Osteocyte (in vitro differentiated cells): ENCODE results near the gene ZNF511. TPM values are rescaled to one million over a fixed set of nuclear protein-coding genes. Genes with fewer than 3 reads are reported as not detected.

ENCODE experiments used
- DNase-seq: peaks from one replicate; pipeline ENCODE4 v3.0.0; 2021; ENCODE audit warnings: mixed read lengths; ENCODE audit not compliant: unreplicated experiment; ENCODE audit errors: extremely low spot score
- H3K27ac Mint-ChIP-seq: one replicate; pipeline ENCODE4 v1.8.0; 2021; ENCODE audit warnings: mild to moderate bottlenecking, mixed read lengths; ENCODE audit not compliant: unreplicated experiment
- H3K27me3 Mint-ChIP-seq: one replicate; pipeline ENCODE4 v1.8.0; 2021; ENCODE audit warnings: mixed read lengths; ENCODE audit not compliant: unreplicated experiment
- H3K36me3 Mint-ChIP-seq: one replicate; pipeline ENCODE4 v1.8.0; 2021; ENCODE audit warnings: mixed read lengths; ENCODE audit not compliant: unreplicated experiment
- H3K4me1 Mint-ChIP-seq: one replicate; pipeline ENCODE4 v1.8.0; 2021; ENCODE audit warnings: mixed read lengths; ENCODE audit not compliant: unreplicated experiment
- H3K4me3 Mint-ChIP-seq: one replicate; pipeline ENCODE4 v1.8.0; 2021; ENCODE audit warnings: mild to moderate bottlenecking, moderate library complexity, mixed read lengths; ENCODE audit not compliant: unreplicated experiment
- H3K9me3 Mint-ChIP-seq: one replicate; pipeline ENCODE4 v1.8.0; 2021; ENCODE audit warnings: mixed read lengths; ENCODE audit not compliant: unreplicated experiment
- total RNA-seq: library from RNA; stranded (reverse); gene quantifications from 2 replicates; pipeline ENCODE4 v1.2.1, GENCODE V29; 2021
- TF ChIP-seq, protein P1 (sequence below): fragments of 200-600 bp; sonication (generic); IDR thresholded peaks from 2 replicates; pipeline ENCODE4 v1.5.0; 2021; ENCODE audit warnings: antibody characterized with exemption, mild to moderate bottlenecking, moderate library complexity

Gene ZNF511
- total RNA-seq, 1 donor from 2014 or later: 39.1 TPM

DNA sequence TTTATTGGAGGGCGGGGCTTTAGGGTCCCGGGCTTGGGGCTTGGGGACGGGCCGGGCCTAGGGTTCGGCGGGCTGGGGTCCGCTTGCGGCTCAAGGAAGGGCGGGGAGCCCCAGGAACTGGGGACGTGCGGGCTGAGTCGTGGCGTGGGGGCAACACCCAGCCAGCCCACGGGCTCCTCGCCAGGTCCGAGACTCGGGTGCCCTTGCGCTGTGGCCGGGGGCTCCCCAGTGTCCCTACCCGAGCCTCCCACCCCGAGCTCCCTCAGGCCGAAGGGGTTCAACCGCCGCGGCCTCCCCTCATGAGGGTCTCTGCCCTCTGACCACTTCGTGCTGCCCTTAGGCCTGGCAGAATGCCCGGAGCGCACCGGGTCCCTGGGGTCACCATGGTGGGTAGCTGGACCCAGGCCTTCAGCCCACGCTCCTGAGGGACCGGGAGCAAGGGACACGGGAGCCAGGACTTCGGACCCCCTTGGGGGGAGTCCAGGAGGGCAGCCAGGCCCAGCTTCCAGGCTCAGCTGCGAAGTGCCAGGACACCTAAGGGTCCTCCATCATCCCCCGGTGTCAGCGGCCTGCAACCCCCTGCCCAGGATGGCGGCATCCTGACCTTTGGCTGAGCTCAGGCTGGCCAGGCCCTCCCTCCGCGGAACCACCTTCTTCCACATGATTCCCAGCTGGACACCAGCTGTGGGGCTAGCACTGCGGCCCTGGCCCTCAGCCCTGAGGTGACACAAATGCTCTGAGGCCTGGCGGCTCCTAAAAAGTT is 49.6 kb downstream of the ZNF511 start:
- no peaks in the 10 kb centered on the region for H3K9me3 Mint-ChIP-seq
- peak overlapping the region; percentile 14 for H3K4me3 Mint-ChIP-seq
- no peaks in the 10 kb centered on the region for H3K27me3 Mint-ChIP-seq
- no peak overlapping the region for H3K27ac Mint-ChIP-seq
- H3K36me3 Mint-ChIP-seq: peaks cover 8% of the 10 kb centered on the region
- H3K4me1 Mint-ChIP-seq: no peaks in the 10 kb centered on the region
- TF ChIP-seq, protein P1, sequence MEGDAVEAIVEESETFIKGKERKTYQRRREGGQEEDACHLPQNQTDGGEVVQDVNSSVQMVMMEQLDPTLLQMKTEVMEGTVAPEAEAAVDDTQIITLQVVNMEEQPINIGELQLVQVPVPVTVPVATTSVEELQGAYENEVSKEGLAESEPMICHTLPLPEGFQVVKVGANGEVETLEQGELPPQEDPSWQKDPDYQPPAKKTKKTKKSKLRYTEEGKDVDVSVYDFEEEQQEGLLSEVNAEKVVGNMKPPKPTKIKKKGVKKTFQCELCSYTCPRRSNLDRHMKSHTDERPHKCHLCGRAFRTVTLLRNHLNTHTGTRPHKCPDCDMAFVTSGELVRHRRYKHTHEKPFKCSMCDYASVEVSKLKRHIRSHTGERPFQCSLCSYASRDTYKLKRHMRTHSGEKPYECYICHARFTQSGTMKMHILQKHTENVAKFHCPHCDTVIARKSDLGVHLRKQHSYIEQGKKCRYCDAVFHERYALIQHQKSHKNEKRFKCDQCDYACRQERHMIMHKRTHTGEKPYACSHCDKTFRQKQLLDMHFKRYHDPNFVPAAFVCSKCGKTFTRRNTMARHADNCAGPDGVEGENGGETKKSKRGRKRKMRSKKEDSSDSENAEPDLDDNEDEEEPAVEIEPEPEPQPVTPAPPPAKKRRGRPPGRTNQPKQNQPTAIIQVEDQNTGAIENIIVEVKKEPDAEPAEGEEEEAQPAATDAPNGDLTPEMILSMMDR: no peak
- peak; percentile 85 for DNase-seq

DNA sequence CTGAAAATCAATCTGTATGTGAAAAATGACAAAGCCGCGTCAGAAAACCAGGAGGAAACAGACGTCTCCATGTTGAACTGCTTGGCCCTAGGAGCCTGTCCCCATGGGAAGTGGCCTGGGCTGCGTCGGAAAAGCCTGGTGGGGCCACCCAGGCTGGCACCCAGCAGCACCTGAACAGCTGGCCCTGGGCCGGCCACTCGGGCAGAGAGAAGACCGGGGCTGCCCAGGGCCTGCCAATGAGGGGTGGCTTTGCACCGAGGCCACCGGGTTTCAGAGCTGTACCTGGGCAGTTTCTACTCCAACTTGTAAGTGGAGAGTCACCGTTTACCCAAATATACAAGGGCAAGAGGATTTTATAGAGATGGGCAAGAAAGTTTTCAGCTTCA is 50.2 kb downstream of the ZNF511 start:
- Mint-ChIP-seq H3K27me3 (no peaks in the 10 kb centered on the region), H3K4me3 (peak overlapping the region; percentile 14), H3K27ac (no peak overlapping the region), H3K4me1 (no peaks in the 10 kb centered on the region), H3K36me3 (peaks cover 8% of the 10 kb centered on the region), H3K9me3 (no peaks in the 10 kb centered on the region)
- TF ChIP-seq, protein P1: no peak
- DNase-seq: no peak

DNA sequence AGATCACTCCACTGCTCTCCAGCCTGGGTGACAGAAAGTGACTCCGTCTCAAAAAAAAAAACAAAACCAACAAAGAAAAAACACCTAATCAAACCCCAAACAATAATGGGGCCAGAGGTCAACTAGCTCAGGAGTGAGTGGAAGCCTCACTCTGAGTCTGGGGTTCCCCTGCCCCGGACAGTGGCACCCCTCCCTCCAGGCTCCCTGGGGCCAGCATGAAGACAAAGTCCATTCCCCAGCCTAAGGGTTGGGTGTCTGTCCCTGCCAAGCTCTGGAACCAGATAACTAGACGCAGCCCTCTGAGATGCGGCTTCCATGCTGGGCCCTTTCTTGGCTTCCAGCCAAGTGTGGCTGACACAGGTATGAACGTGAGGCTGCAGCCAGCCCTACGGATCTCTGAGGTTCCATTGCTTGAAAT is 50.8 kb downstream of the ZNF511 start:
- Mint-ChIP-seq H3K27me3 (no peaks in the 10 kb centered on the region), H3K27ac (no peak overlapping the region), H3K4me1 (no peaks in the 10 kb centered on the region), H3K36me3 (peaks cover 9% of the 10 kb centered on the region), H3K4me3 (no peak overlapping the region), H3K9me3 (no peaks in the 10 kb centered on the region)
- TF ChIP-seq, protein P1: no peak
- no peak for DNase-seq

DNA sequence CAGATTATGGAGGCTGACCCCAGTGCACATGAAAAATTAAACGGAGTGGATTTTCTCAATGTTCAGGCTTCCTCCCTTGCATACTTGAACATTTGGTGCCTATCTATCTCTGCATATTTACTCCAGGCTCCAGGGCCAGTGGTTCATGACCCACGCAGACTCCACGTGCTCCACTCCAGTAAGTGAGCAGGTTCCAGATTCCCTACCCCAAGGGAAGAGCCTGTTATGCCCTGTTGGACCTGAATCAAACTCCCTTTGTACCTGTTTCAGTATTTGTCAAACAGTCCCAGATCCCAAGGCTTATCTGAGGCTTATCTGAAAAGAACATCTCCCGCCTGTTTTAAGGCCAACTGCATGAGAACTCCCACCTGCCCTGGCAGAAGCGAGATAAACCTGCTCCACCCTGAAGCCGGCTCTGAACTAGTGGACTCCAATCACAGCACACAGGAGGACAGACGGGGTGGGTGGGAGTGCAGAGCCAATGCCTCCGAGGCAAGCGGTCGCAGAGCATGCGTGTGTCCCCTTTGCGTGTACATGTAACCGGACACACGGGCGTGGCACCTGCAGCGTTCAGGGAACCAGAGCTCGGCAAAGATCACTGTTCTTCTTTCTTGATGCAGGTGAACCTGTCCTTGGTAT is 51.4 kb downstream of the ZNF511 start:
- H3K36me3 Mint-ChIP-seq: peaks cover 14% of the 10 kb centered on the region
- no peak overlapping the region for H3K27ac Mint-ChIP-seq
- TF ChIP-seq, protein P1: no peak
- H3K4me3 Mint-ChIP-seq: no peak overlapping the region
- H3K4me1 Mint-ChIP-seq: no peaks in the 10 kb centered on the region
- no peak for DNase-seq
- no peaks in the 10 kb centered on the region for H3K9me3 Mint-ChIP-seq
- H3K27me3 Mint-ChIP-seq: no peaks in the 10 kb centered on the region

DNA sequence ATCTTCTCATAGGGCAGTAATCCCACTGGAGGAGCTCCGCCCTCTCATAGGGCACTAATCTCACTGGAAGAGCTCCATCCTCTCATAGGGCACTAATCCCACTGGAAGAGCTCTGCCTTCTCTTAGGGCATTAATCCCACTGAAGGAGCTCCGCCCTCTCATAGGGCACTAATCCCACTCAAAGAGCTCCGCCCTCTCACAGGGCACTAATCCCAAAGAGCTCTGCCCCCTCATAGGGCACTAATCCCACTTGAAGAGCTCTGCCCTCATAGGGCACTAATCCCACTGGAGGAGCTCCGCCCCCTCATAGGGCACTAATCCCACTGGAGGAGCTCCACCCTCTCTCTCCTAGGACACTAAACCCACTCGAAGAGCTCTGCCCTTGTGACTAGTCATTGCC is 52.5 kb downstream of the ZNF511 start:
- TF ChIP-seq, protein P1: no peak
- Mint-ChIP-seq H3K36me3 (peaks cover 15% of the 10 kb centered on the region), H3K4me3 (no peak overlapping the region), H3K27ac (no peak overlapping the region), H3K4me1 (no peaks in the 10 kb centered on the region), H3K27me3 (no peaks in the 10 kb centered on the region), H3K9me3 (no peaks in the 10 kb centered on the region)
- DNase-seq: no peak
